GM12878 (cell line): Measurements from ENCODE around the gene UBE2G2. TPM values are rescaled to one million over a fixed set of nuclear protein-coding genes. Genes with fewer than 3 reads are reported as not detected.

Experiments
- ATAC-seq: fragments of 200-7000 bp; cut with Tn5 transposase; 3 replicates; pipeline ENCODE4 v1.9.1; 2020; ENCODE audit warnings: mild to moderate bottlenecking, moderate library complexity
- BruUV-seq: library from RNA; stranded (reverse); fragments of 400-500 nt; replicated peaks from 2 replicates; lab custom pipeline; 2021; lab: Mats Ljungman, UMichigan
- CTCF ChIA-PET: fragments of 300-600 bp; sonication (Branson Sonifier 250); formaldehyde crosslinking; extraction: SDS; loops from one replicate; lab custom pipeline; 2021; ENCODE audit warnings: inconsistent platforms; lab: Yijun Ruan, JAX
- POLR2A ChIA-PET: fragments of 350-600 bp; formaldehyde crosslinking; extraction: SDS; loops from one replicate; lab custom pipeline; 2021; ENCODE audit warnings: inconsistent platforms; lab: Charles Lee
- RAD21 ChIA-PET: fragments of 300-600 bp; sonication (Branson Sonifier 250); formaldehyde crosslinking; loops from one replicate; lab custom pipeline; 2023; ENCODE audit warnings: antibody characterized with exemption; ENCODE audit not compliant: unreplicated experiment; lab: Charles Lee
- SMC1A ChIA-PET: fragments of 300-600 bp; sonication (Branson Sonifier 250); formaldehyde crosslinking; loops from one replicate; lab custom pipeline; 2023; ENCODE audit not compliant: unreplicated experiment, uncharacterized antibody; lab: Charles Lee
- DNase-seq: peaks from one replicate; pipeline ENCODE4 v3.0.0-alpha.2; 2011; ENCODE audit warnings: low read depth, low spot score
- FAIRE-seq: peaks from 3 replicates; lab custom pipeline; 2011; peaks lifted over from hg19 to GRCh38; lab: Jason Lieb, UNC
- H2AFZ ChIP-seq: 2 replicates; pipeline ENCODE4 v1.6.0; 2011; ENCODE audit warnings: low read depth, low read length, control low read depth; ENCODE audit not compliant: control insufficient read depth
- H3K27ac ChIP-seq: 2 replicates; pipeline ENCODE4 v1.5.1; 2011; ENCODE audit warnings: control low read depth; ENCODE audit not compliant: control insufficient read depth, insufficient read depth
- H3K27me3 ChIP-seq, 2 experiments: replicated peaks in 1 of 2; 2 replicates each; pipeline versions ENCODE4 v1.6.0 to v1.6.1; 2011; ENCODE audit warnings: low read length in 1 of 2; ENCODE audit not compliant: control insufficient read depth in 2 of 2, insufficient read depth in 2 of 2
- H3K36me3 ChIP-seq, 2 experiments: 2 replicates each; pipeline ENCODE4 v1.5.1; 2011; ENCODE audit warnings: low read length in 1 of 2; ENCODE audit not compliant: control insufficient read depth in 2 of 2, insufficient read depth in 2 of 2
- H3K4me1 ChIP-seq: 2 replicates; pipeline ENCODE4 v1.6.1; 2011; ENCODE audit warnings: mild to moderate bottlenecking, low read length, moderate library complexity, mixed read lengths; ENCODE audit not compliant: control insufficient read depth, insufficient read depth
- H3K4me2 ChIP-seq: 2 replicates; pipeline ENCODE4 v1.6.0; 2011; ENCODE audit warnings: control low read depth; ENCODE audit not compliant: control insufficient read depth, insufficient read depth
- H3K4me3 ChIP-seq: fragments of 200-600 bp; sonication (generic); 2 replicates; pipeline ENCODE4 v1.5.1; 2016
- H3K79me2 ChIP-seq: 2 replicates; pipeline ENCODE4 v1.6.0; 2011; ENCODE audit warnings: low read length; ENCODE audit not compliant: control insufficient read depth, insufficient read depth
- H3K9ac ChIP-seq: 2 replicates; pipeline ENCODE4 v1.8.0; 2011; ENCODE audit warnings: low read length, control low read depth, mixed read lengths; ENCODE audit not compliant: control insufficient read depth, insufficient read depth
- H3K9me3 ChIP-seq: replicated peaks from 3 replicates; pipeline ENCODE4 v1.5.1; 2011; ENCODE audit warnings: mild to moderate bottlenecking, low read length; ENCODE audit not compliant: control insufficient read depth, insufficient read depth
- H4K20me1 ChIP-seq: 2 replicates; pipeline ENCODE4 v1.6.0; 2011; ENCODE audit not compliant: control insufficient read depth, insufficient read depth
- CHD1 ChIP-seq: IDR thresholded peaks from 2 replicates; pipeline ENCODE4 v1.6.1; 2012; ENCODE audit warnings: low read depth, low read length, improper control_type of control experiment
- EGR1 ChIP-seq, 2 experiments: IDR thresholded peaks; 1 replicate in 1 of 2; 2 replicates in 1 of 2; pipeline ENCODE4 v1.6.1; 2011 to 2012; ENCODE audit warnings: low read depth in 2 of 2, low read length in 2 of 2, borderline replicate concordance in 1 of 2, mild to moderate bottlenecking in 1 of 2, moderate library complexity in 1 of 2
- HDAC2 ChIP-seq: fragments of 200-600 bp; sonication (generic); IDR thresholded peaks from 2 replicates; pipeline ENCODE4 v1.6.1; 2017
- MXI1 ChIP-seq: fragments of 150-350 bp; IDR thresholded peaks from 2 replicates; pipeline ENCODE4 v1.6.1; 2011; ENCODE audit warnings: low read depth, mild to moderate bottlenecking, inconsistent platforms, low read length, improper control_type of control experiment
- POLR2AphosphoS5 ChIP-seq: IDR thresholded peaks from 2 replicates; pipeline ENCODE4 v1.6.1; 2011; ENCODE audit warnings: mild to moderate bottlenecking, low read length, inconsistent platforms
- RAD21 ChIP-seq: IDR thresholded peaks from 2 replicates; pipeline ENCODE4 v1.6.1; 2011; ENCODE audit warnings: mild to moderate bottlenecking, low read depth, low read length, moderate library complexity; ENCODE audit not compliant: insufficient read depth
- RCOR1 ChIP-seq: conservative IDR thresholded peaks from 2 replicates; pipeline ENCODE4 v1.6.1; 2012; ENCODE audit warnings: low read depth, low read length, improper control_type of control experiment
- SIN3A ChIP-seq: IDR thresholded peaks from 2 replicates; pipeline ENCODE4 v1.6.1; 2012; ENCODE audit warnings: low read depth, low read length, improper control_type of control experiment
- SP1 ChIP-seq: IDR thresholded peaks from one replicate; pipeline ENCODE4 v1.6.1; 2011; ENCODE audit warnings: low read depth, low read length
- WGBS: methylation state at CpG from one replicate; pipeline ENCODE4 v1.1.6; 2016; ENCODE audit warnings: low lambda C conversion rate; ENCODE audit not compliant: insufficient replicate concordance, insufficient coverage; ENCODE audit errors: missing lambda C conversion rate; 5-methylcytosine and 5-hydroxymethylcytosine counted together
- in situ Hi-C: fragments of 300-500 bp; cut with MboI; formaldehyde crosslinking; loops from 9 replicates; pipeline ENCODE4 v1.14.3; 2018; ENCODE audit warnings: mixed read lengths
- intact Hi-C: fragments of 100-400 bp; cut with micrococcal nuclease; formaldehyde crosslinking; loops from one replicate; pipeline ENCODE4 v1.14.2; 2022; ENCODE audit not compliant: unreplicated experiment
- polyA plus RNA-seq, 11 experiments: library from polyadenylated mRNA; depleted of rRNA in 4 of 11; unstranded in 6 of 11; stranded (reverse) in 5 of 11; fragments of >200 nt; fragmentation: Nextera tagmentation in 4 of 11; fragmentation: Illumina TruSeq in 1 of 11; extraction: Ambion mirVana in 4 of 11; extraction: Trizol in 1 of 11; gene quantifications; 1 replicate in 1 of 11; 2 replicates in 10 of 11; pipeline versions ENCODE4 v1.2.1 to v1.2.3, GENCODE V29; 2011 to 2016; ENCODE audit warnings: inconsistent platforms in 2 of 11, missing spikeins in 2 of 11, low read depth in 1 of 11
- total RNA-seq, 4 experiments: library from RNA; depleted of rRNA in 3 of 4; stranded (reverse); fragments of >200 nt in 3 of 4; fragmentation: Illumina TruSeq in 1 of 4; extraction: Trizol in 1 of 4; gene quantifications; 2 replicates each; pipeline versions ENCODE4 v1.2.1 to v1.2.3, GENCODE V29; 2013 to 2021
- TF ChIP-seq, protein P1 (sequence below): fragments of 450-650 bp; conservative IDR thresholded peaks from 2 replicates; pipeline ENCODE4 v1.6.1; 2017; ENCODE audit warnings: mild to moderate bottlenecking, moderate library complexity

The UBE2G2 gene
- total and polyA plus RNA-seq, 10 of the 15 experiments (the other 5 are each of a cell fraction or from before 2014, with no cell fraction given), result 27.0 to 139 (median 75.9) TPM

DNA sequence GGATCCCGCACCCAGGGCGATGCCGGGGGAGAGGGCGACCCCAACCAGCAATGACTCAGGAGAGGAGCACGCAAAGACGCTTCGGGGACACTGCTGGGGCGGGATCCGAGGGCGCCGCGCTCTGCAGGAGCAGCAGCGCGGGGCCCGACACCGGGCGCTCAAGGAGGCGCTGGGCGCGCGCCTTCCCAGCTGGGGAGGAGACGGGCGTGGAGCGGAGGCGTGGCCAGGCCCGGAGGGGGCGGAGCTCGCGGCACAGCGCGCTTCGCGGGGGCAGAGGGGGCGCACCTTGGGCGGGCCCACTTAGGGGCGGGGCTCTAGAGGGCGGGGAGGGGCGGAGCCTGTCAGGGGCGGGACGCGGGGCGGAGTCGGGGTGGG lies 15.9 kb upstream of the UBE2G2 start:
- 2% methylated on average over 34 of the region's 43 CpGs for WGBS
- Histone ChIP-seq H4K20me1 (no peaks in the 10 kb centered on the region), H3K36me3 (peaks cover 0 to 2% of the 10 kb centered on the region in 2 experiments; a peak in 3 of 4 replicates), H3K79me2 (peaks cover 26% of the 10 kb centered on the region), H3K4me3 (peak overlapping the region; percentile 90), H3K4me2 (peak overlapping the region; percentile 66; the same call in 1 of the 2 replicates), H2AFZ (no peak overlapping the region), H3K9me3 (peaks cover 3% of the 10 kb centered on the region; the same call in 1 of the 3 replicates), H3K9ac (peak overlapping the region; percentile 81; the same call in 1 of the 2 replicates), H3K27me3 (no peaks in the 10 kb centered on the region), H3K4me1 (no peaks in the 10 kb centered on the region), H3K27ac (peak overlapping the region; percentile 81)
- ATAC-seq (peak; percentile 91), FAIRE-seq (peak; percentile 31), DNase-seq (no peak)
- BruUV-seq, result no TSS peak
- CTCF ChIA-PET, result interaction anchor here (1.0 to 1.1 kb wide), 3 partner anchors 16 to 307 kb away, joined by 3 to 4 read pairs (median 4); partner anchors contain the start of genes PTTG1IP and UBE2G2
- in situ Hi-C loops, result no loop called here
- RAD21 ChIA-PET, result interaction anchor here (0.5 to 1.1 kb wide), 4 partner anchors 24 to 115 kb away, joined by 3 to 8 read pairs (median 4); partner anchors contain the start of gene PTTG1IP
- TF ChIP-seq EGR1 (IDR thresholded peaks at IDR 0.05; ENCODE audit: borderline replicate concordance in 1 of 2, low read depth in 2 of 2, low read length in 2 of 2), result peak in 1 of 2 experiments; percentile 90; a peak in 2 of 3 replicates
- 0 out of 2 replicates have a peak, but pooled peaks have one; percentile 1 for TF ChIP-seq RAD21
- TF ChIP-seq CHD1, result 0 out of 2 replicates have a peak, but pooled peaks have one; percentile 32
- TF ChIP-seq HDAC2, result no peak
- peak; percentile 60; the same call in 1 of the 2 replicates for TF ChIP-seq SIN3A
- peak; percentile 56; the same call in 1 of the 2 replicates for TF ChIP-seq POLR2AphosphoS5
- no peak for TF ChIP-seq RCOR1
- peak; percentile 60 for TF ChIP-seq MXI1
- TF ChIP-seq, protein P1, sequence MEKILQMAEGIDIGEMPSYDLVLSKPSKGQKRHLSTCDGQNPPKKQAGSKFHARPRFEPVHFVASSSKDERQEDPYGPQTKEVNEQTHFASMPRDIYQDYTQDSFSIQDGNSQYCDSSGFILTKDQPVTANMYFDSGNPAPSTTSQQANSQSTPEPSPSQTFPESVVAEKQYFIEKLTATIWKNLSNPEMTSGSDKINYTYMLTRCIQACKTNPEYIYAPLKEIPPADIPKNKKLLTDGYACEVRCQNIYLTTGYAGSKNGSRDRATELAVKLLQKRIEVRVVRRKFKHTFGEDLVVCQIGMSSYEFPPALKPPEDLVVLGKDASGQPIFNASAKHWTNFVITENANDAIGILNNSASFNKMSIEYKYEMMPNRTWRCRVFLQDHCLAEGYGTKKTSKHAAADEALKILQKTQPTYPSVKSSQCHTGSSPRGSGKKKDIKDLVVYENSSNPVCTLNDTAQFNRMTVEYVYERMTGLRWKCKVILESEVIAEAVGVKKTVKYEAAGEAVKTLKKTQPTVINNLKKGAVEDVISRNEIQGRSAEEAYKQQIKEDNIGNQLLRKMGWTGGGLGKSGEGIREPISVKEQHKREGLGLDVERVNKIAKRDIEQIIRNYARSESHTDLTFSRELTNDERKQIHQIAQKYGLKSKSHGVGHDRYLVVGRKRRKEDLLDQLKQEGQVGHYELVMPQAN, result peak; percentile 39; the same call in 1 of the 2 replicates
- TF ChIP-seq SP1, result peak; percentile 66
- POLR2A ChIA-PET, result interaction anchor here (0.9 to 1.0 kb wide), 4 partner anchors 16 to 110 kb away, joined by 3 to 5 read pairs (median 3); partner anchors contain the start of gene UBE2G2
- SMC1A ChIA-PET, result no interaction called here
- intact Hi-C loops, result loop anchor here (5.0 kb wide), 2 partner anchors 55 to 115 kb away; partner anchors contain the start of gene PTTG1IP
